ENCODE data around the gene NEUROG3.

NEUROG3 gene

GRCh38 chr10:69527961-69528360 is 45.3 kb downstream of the NEUROG3 start:
- Histone ChIP-seq H3K79me2 (ENCODE audit: insufficient read depth, low read length) (no peaks in the 10 kb centered on the region), H3K27ac (ENCODE audit: low read depth, low read length, poor library complexity, severe bottlenecking) (no peak overlapping the region), H3K9me3 (ENCODE audit: low read length) (no peaks in the 10 kb centered on the region), H3K36me3 (ENCODE audit: insufficient read depth, low read length) (no peaks in the 10 kb centered on the region), H3K4me3 (ENCODE audit: low read depth, low read length, poor library complexity, severe bottlenecking) (no peak overlapping the region), H3K27me3 (ENCODE audit: insufficient read depth, low read length) (no peaks in the 10 kb centered on the region), H3K4me1 (ENCODE audit: insufficient read depth, low read length, severe bottlenecking) (no peaks in the 10 kb centered on the region), H2AFZ (ENCODE audit: low read length) (no peak overlapping the region), H3K9me2 (ENCODE audit: low read depth, low read length) (no peaks in the 10 kb centered on the region), H4K20me1 (ENCODE audit: insufficient read depth, low read length) (no peaks in the 10 kb centered on the region), H3F3A (ENCODE audit: insufficient read depth, low read length) (no peaks in the 10 kb centered on the region), H3K9ac (ENCODE audit: low read length) (no peak overlapping the region), H3K4me2 (ENCODE audit: low read length) (no peak overlapping the region)
- TF ChIP-seq EZH2 (IDR thresholded peaks at IDR 0.05; ENCODE audit: borderline replicate concordance, low read length), result no peak
- TF ChIP-seq, protein P1, sequence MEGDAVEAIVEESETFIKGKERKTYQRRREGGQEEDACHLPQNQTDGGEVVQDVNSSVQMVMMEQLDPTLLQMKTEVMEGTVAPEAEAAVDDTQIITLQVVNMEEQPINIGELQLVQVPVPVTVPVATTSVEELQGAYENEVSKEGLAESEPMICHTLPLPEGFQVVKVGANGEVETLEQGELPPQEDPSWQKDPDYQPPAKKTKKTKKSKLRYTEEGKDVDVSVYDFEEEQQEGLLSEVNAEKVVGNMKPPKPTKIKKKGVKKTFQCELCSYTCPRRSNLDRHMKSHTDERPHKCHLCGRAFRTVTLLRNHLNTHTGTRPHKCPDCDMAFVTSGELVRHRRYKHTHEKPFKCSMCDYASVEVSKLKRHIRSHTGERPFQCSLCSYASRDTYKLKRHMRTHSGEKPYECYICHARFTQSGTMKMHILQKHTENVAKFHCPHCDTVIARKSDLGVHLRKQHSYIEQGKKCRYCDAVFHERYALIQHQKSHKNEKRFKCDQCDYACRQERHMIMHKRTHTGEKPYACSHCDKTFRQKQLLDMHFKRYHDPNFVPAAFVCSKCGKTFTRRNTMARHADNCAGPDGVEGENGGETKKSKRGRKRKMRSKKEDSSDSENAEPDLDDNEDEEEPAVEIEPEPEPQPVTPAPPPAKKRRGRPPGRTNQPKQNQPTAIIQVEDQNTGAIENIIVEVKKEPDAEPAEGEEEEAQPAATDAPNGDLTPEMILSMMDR (IDR thresholded peaks at IDR 0.05; ENCODE audit: low read length), result no peak

Data from OCI-LY1 (cell line).